GM12892 (cell line): ENCODE results near the gene HERC2.

ENCODE experiments used
- POLR2A ChIP-seq: IDR thresholded peaks from 2 replicates; pipeline ENCODE4 v1.6.1; 2011; ENCODE audit warnings: low read depth, low read length, control low read depth
- POLR2AphosphoS5 ChIP-seq: IDR thresholded peaks from 2 replicates; pipeline ENCODE4 v1.6.1; 2011; ENCODE audit warnings: low read depth, low read length, control low read depth
- TAF1 ChIP-seq: IDR thresholded peaks from 2 replicates; pipeline ENCODE4 v1.6.1; 2011; ENCODE audit warnings: low read depth, mild to moderate bottlenecking, control low read depth, low read length, borderline replicate concordance

- TF ChIP-seq TAF1 (no peak), POLR2A (no peak), POLR2AphosphoS5 (no peak)
Observed at GRCh38 chr15:28127036-28127435, 194.9 kb downstream of the HERC2 start.
